GM12878 (cell line): ENCODE measurements around the gene BAG5. TPM values are rescaled to one million over a fixed set of nuclear protein-coding genes. Genes with fewer than 3 reads are reported as not detected.

Source experiments
- ATAC-seq: fragments of 200-7000 bp; cut with Tn5 transposase; 3 replicates; pipeline ENCODE4 v1.9.1; 2020; ENCODE audit warnings: mild to moderate bottlenecking, moderate library complexity
- BruUV-seq: library from RNA; stranded (reverse); fragments of 400-500 nt; replicated peaks from 2 replicates; lab custom pipeline; 2021; lab: Mats Ljungman, UMichigan
- CTCF ChIA-PET: fragments of 300-600 bp; sonication (Branson Sonifier 250); formaldehyde crosslinking; extraction: SDS; loops from one replicate; lab custom pipeline; 2021; ENCODE audit warnings: inconsistent platforms; lab: Yijun Ruan, JAX
- POLR2A ChIA-PET: fragments of 350-600 bp; formaldehyde crosslinking; extraction: SDS; loops from one replicate; lab custom pipeline; 2021; ENCODE audit warnings: inconsistent platforms; lab: Charles Lee
- RAD21 ChIA-PET: fragments of 300-600 bp; sonication (Branson Sonifier 250); formaldehyde crosslinking; loops from one replicate; lab custom pipeline; 2023; ENCODE audit warnings: antibody characterized with exemption; ENCODE audit not compliant: unreplicated experiment; lab: Charles Lee
- SMC1A ChIA-PET: fragments of 300-600 bp; sonication (Branson Sonifier 250); formaldehyde crosslinking; loops from one replicate; lab custom pipeline; 2023; ENCODE audit not compliant: unreplicated experiment, uncharacterized antibody; lab: Charles Lee
- DNase-seq: peaks from one replicate; pipeline ENCODE4 v3.0.0-alpha.2; 2011; ENCODE audit warnings: low read depth, low spot score
- FAIRE-seq: peaks from 3 replicates; lab custom pipeline; 2011; peaks lifted over from hg19 to GRCh38; lab: Jason Lieb, UNC
- H2AFZ ChIP-seq: 2 replicates; pipeline ENCODE4 v1.6.0; 2011; ENCODE audit warnings: low read depth, low read length, control low read depth; ENCODE audit not compliant: control insufficient read depth
- H3K27ac ChIP-seq: 2 replicates; pipeline ENCODE4 v1.5.1; 2011; ENCODE audit warnings: control low read depth; ENCODE audit not compliant: control insufficient read depth, insufficient read depth
- H3K27me3 ChIP-seq, 2 experiments: replicated peaks in 1 of 2; 2 replicates each; pipeline versions ENCODE4 v1.6.0 to v1.6.1; 2011; ENCODE audit warnings: low read length in 1 of 2; ENCODE audit not compliant: control insufficient read depth in 2 of 2, insufficient read depth in 2 of 2
- H3K36me3 ChIP-seq, 2 experiments: 2 replicates each; pipeline ENCODE4 v1.5.1; 2011; ENCODE audit warnings: low read length in 1 of 2; ENCODE audit not compliant: control insufficient read depth in 2 of 2, insufficient read depth in 2 of 2
- H3K4me1 ChIP-seq: 2 replicates; pipeline ENCODE4 v1.6.1; 2011; ENCODE audit warnings: mild to moderate bottlenecking, low read length, moderate library complexity, mixed read lengths; ENCODE audit not compliant: control insufficient read depth, insufficient read depth
- H3K4me2 ChIP-seq: 2 replicates; pipeline ENCODE4 v1.6.0; 2011; ENCODE audit warnings: control low read depth; ENCODE audit not compliant: control insufficient read depth, insufficient read depth
- H3K4me3 ChIP-seq: fragments of 200-600 bp; sonication (generic); 2 replicates; pipeline ENCODE4 v1.5.1; 2016
- H3K79me2 ChIP-seq: 2 replicates; pipeline ENCODE4 v1.6.0; 2011; ENCODE audit warnings: low read length; ENCODE audit not compliant: control insufficient read depth, insufficient read depth
- H3K9ac ChIP-seq: 2 replicates; pipeline ENCODE4 v1.8.0; 2011; ENCODE audit warnings: low read length, control low read depth, mixed read lengths; ENCODE audit not compliant: control insufficient read depth, insufficient read depth
- H3K9me3 ChIP-seq: replicated peaks from 3 replicates; pipeline ENCODE4 v1.5.1; 2011; ENCODE audit warnings: mild to moderate bottlenecking, low read length; ENCODE audit not compliant: control insufficient read depth, insufficient read depth
- H4K20me1 ChIP-seq: 2 replicates; pipeline ENCODE4 v1.6.0; 2011; ENCODE audit not compliant: control insufficient read depth, insufficient read depth
- FOXK2 ChIP-seq: fragments of 450-650 bp; IDR thresholded peaks from 2 replicates; pipeline ENCODE4 v1.6.1; 2017; ENCODE audit warnings: mild to moderate bottlenecking, moderate library complexity
- ZNF592 ChIP-seq: fragments of 450-650 bp; IDR thresholded peaks from 2 replicates; pipeline ENCODE4 v1.6.1; 2017; ENCODE audit warnings: mild to moderate bottlenecking, moderate library complexity
- WGBS: methylation state at CpG from one replicate; pipeline ENCODE4 v1.1.6; 2016; ENCODE audit warnings: low lambda C conversion rate; ENCODE audit not compliant: insufficient replicate concordance, insufficient coverage; ENCODE audit errors: missing lambda C conversion rate; 5-methylcytosine and 5-hydroxymethylcytosine counted together
- in situ Hi-C: fragments of 300-500 bp; cut with MboI; formaldehyde crosslinking; loops from 9 replicates; pipeline ENCODE4 v1.14.3; 2018; ENCODE audit warnings: mixed read lengths
- intact Hi-C: fragments of 100-400 bp; cut with micrococcal nuclease; formaldehyde crosslinking; loops from one replicate; pipeline ENCODE4 v1.14.2; 2022; ENCODE audit not compliant: unreplicated experiment
- polyA plus RNA-seq, 11 experiments: library from polyadenylated mRNA; depleted of rRNA in 4 of 11; unstranded in 6 of 11; stranded (reverse) in 5 of 11; fragments of >200 nt; fragmentation: Nextera tagmentation in 4 of 11; fragmentation: Illumina TruSeq in 1 of 11; extraction: Ambion mirVana in 4 of 11; extraction: Trizol in 1 of 11; gene quantifications; 1 replicate in 1 of 11; 2 replicates in 10 of 11; pipeline versions ENCODE4 v1.2.1 to v1.2.3, GENCODE V29; 2011 to 2016; ENCODE audit warnings: inconsistent platforms in 2 of 11, missing spikeins in 2 of 11, low read depth in 1 of 11
- total RNA-seq, 4 experiments: library from RNA; depleted of rRNA in 3 of 4; stranded (reverse); fragments of >200 nt in 3 of 4; fragmentation: Illumina TruSeq in 1 of 4; extraction: Trizol in 1 of 4; gene quantifications; 2 replicates each; pipeline versions ENCODE4 v1.2.1 to v1.2.3, GENCODE V29; 2013 to 2021

BAG5 gene
- total and polyA plus RNA-seq, 10 of the 15 experiments (the other 5 are each of a cell fraction or from before 2014, with no cell fraction given) = 9.9 to 30.5 (median 20.1) TPM

GRCh38 chr14:103544388-103545218 lies 17.9 kb downstream of the BAG5 start:
- 59% methylated on average over 16 of the region's 35 CpGs for WGBS
- H3K9me3 ChIP-seq = no peaks in the 10 kb centered on the region
- H3K27ac ChIP-seq = no peak overlapping the region
- CTCF ChIA-PET = interaction anchor here (0.5 to 5.7 kb wide), 4 partner anchors 23 to 206 kb away, joined by 3 to 53 read pairs (median 3); no protein-coding TSS in a partner anchor
- no peaks in the 10 kb centered on the region for H3K27me3 ChIP-seq
- no peak for TF ChIP-seq FOXK2
- TF ChIP-seq ZNF592 = no peak
- POLR2A ChIA-PET = interaction anchor here (1.3 kb wide), 1 partner anchor 24 kb away, joined by 4 read pairs; no protein-coding TSS in a partner anchor
- no peak overlapping the region for H2AFZ ChIP-seq
- H4K20me1 ChIP-seq = no peaks in the 10 kb centered on the region
- H3K4me3 ChIP-seq = no peak overlapping the region
- no peaks in the 10 kb centered on the region for H3K36me3 ChIP-seq
- H3K79me2 ChIP-seq = no peaks in the 10 kb centered on the region
- no peak overlapping the region for H3K4me2 ChIP-seq
- SMC1A ChIA-PET = interaction anchor here (1.9 kb wide), 1 partner anchor 24 kb away, joined by 5 read pairs; no protein-coding TSS in a partner anchor
- no peaks in the 10 kb centered on the region for H3K4me1 ChIP-seq
- H3K9ac ChIP-seq = no peak overlapping the region
- RAD21 ChIA-PET = interaction anchor here (1.0 to 1.6 kb wide), 2 partner anchors 26 to 43 kb away, joined by 4 to 10 read pairs; no protein-coding TSS in a partner anchor
- BruUV-seq = no TSS peak
- DNase-seq = no peak
- no peak for ATAC-seq
- no peak for FAIRE-seq
- in situ Hi-C loops = no loop called here
- intact Hi-C loops = no loop called here
